SK-N-SH (cell line): ENCODE data around the gene EBNA1BP2. TPM values are rescaled to one million over a fixed set of nuclear protein-coding genes. Genes with fewer than 3 reads are reported as not detected.
A peak's percentile ranks its signal among the peaks of the same experiment; 100 is the strongest.

ENCODE experiments used
- CTCF ChIA-PET: fragments of 300-600, 350-600 bp; formaldehyde crosslinking; extraction: SDS; loops from one replicate; lab custom pipeline; 2021; lab: Yijun Ruan, JAX
- POLR2A ChIA-PET: fragments of 350-600 bp; sonication (Branson Sonifier 250); formaldehyde crosslinking; extraction: SDS; loops from one replicate; lab custom pipeline; 2020; ENCODE audit warnings: antibody characterized with exemption, inconsistent platforms; lab: Yijun Ruan, JAX
- DNase-seq: peaks from one replicate; pipeline ENCODE4 v3.0.0; 2012
- H2AFZ ChIP-seq: fragments of 200-600 bp; sonication (generic); 2 replicates; pipeline ENCODE4 v1.8.1; 2016; ENCODE audit warnings: antibody characterized with exemption, mild to moderate bottlenecking, low read depth
- H3F3A ChIP-seq: fragments of 200-600 bp; sonication (generic); replicated peaks from 2 replicates; pipeline ENCODE3; 2016; ENCODE audit warnings: antibody characterized with exemption, mild to moderate bottlenecking; ENCODE audit not compliant: insufficient read depth
- H3K27ac ChIP-seq, 2 experiments: fragments of 200-500 bp in 1 of 2; fragments of 200-600 bp in 1 of 2; sonication (Bioruptor generic) in 1 of 2; sonication (generic), shearing (Covaris generic) in 1 of 2; 2 replicates each; pipeline versions ENCODE4 v1.5.1 to v1.6.1; 2014 to 2016; ENCODE audit warnings: low read depth in 2 of 2, inconsistent platforms in 1 of 2, low read length in 1 of 2, mild to moderate bottlenecking in 1 of 2, mixed read lengths in 1 of 2
- H3K27me3 ChIP-seq: fragments of 200-600 bp; sonication (generic), shearing (Covaris generic); 2 replicates; pipeline ENCODE4 v1.6.1; 2016; ENCODE audit warnings: mixed run types; ENCODE audit not compliant: insufficient read depth
- H3K36me3 ChIP-seq, 2 experiments: fragments of 200-500 bp in 1 of 2; fragments of 200-600 bp in 1 of 2; sonication (Bioruptor generic) in 1 of 2; sonication (generic) in 1 of 2; replicated peaks in 1 of 2; 2 replicates each; pipeline versions ENCODE3 to v1.5.1; 2014 to 2016; ENCODE audit warnings: low read length in 1 of 2, mild to moderate bottlenecking in 1 of 2; ENCODE audit not compliant: insufficient read depth in 2 of 2, control insufficient read depth in 1 of 2
- H3K4me1 ChIP-seq, 2 experiments: fragments of 200-500 bp in 1 of 2; fragments of 200-600 bp in 1 of 2; sonication (Bioruptor generic) in 1 of 2; sonication (generic), shearing (Covaris generic) in 1 of 2; 2 replicates each; pipeline versions ENCODE4 v1.5.1 to v1.6.1; 2014 to 2016; ENCODE audit warnings: low read depth in 1 of 2, low read length in 1 of 2, mixed run types in 1 of 2; ENCODE audit not compliant: insufficient read depth in 2 of 2, control insufficient read depth in 1 of 2
- H3K4me2 ChIP-seq: fragments of 200-600 bp; sonication (generic), shearing (Covaris generic); 2 replicates; pipeline ENCODE4 v1.6.1; 2017; ENCODE audit warnings: mixed run types
- H3K4me3 ChIP-seq, 2 experiments: fragments of 200-500 bp in 1 of 2; fragments of 200-600 bp in 1 of 2; sonication (Bioruptor generic) in 1 of 2; sonication (generic), shearing (Covaris generic) in 1 of 2; 2 replicates each; pipeline versions ENCODE4 v1.5.1 to v1.8.1; 2014 to 2016; ENCODE audit warnings: low read depth in 2 of 2, inconsistent platforms in 1 of 2, low read length in 1 of 2, mild to moderate bottlenecking in 1 of 2, mixed read lengths in 1 of 2, moderate library complexity in 1 of 2
- H3K79me2 ChIP-seq: fragments of 200-600 bp; sonication (generic); 2 replicates; pipeline ENCODE4 v1.8.1; 2017; ENCODE audit warnings: mild to moderate bottlenecking; ENCODE audit not compliant: insufficient read depth
- H3K9ac ChIP-seq: fragments of 200-600 bp; sonication (generic); 2 replicates; pipeline ENCODE4 v1.6.1; 2017; ENCODE audit warnings: mixed run types
- H3K9me2 ChIP-seq: fragments of 200-600 bp; sonication (generic); 2 replicates; pipeline ENCODE4 v1.6.1; 2017; ENCODE audit warnings: mixed run types
- H3K9me3 ChIP-seq: fragments of 200-600 bp; sonication (generic); 2 replicates; pipeline ENCODE4 v1.6.1; 2017; ENCODE audit warnings: mixed run types, mild to moderate bottlenecking, moderate library complexity
- H4K20me1 ChIP-seq: fragments of 200-600 bp; sonication (generic); 2 replicates; pipeline ENCODE4 v1.6.1; 2017; ENCODE audit warnings: mild to moderate bottlenecking, mixed run types; ENCODE audit not compliant: insufficient read depth
- CTCF ChIP-seq: fragments of 200-600 bp; sonication (generic); IDR thresholded peaks from 2 replicates; pipeline ENCODE4 v1.6.1; 2017; ENCODE audit warnings: antibody characterized with exemption, mild to moderate bottlenecking, moderate library complexity
- ELF1 ChIP-seq: IDR thresholded peaks from 2 replicates; pipeline ENCODE4 v1.4.0; 2012
- EZH2phosphoT487 ChIP-seq: fragments of 200-600 bp; sonication (generic); IDR thresholded peaks from 2 replicates; pipeline ENCODE4 v1.6.1; 2017; ENCODE audit warnings: low read depth, mixed run types, mild to moderate bottlenecking, antibody characterized with exemption, moderate library complexity, borderline replicate concordance
- FOXJ3 ChIP-seq: sonication (generic); formaldehyde crosslinking; IDR thresholded peaks from 2 replicates; pipeline ENCODE4 v1.5.1; 2020; ENCODE audit warnings: mild to moderate bottlenecking, missing genetic modification reagents
- FOXM1 ChIP-seq: IDR thresholded peaks from 2 replicates; pipeline ENCODE4 v1.4.0; 2012; ENCODE audit warnings: low read depth, mild to moderate bottlenecking
- NRF1 ChIP-seq: IDR thresholded peaks from 2 replicates; pipeline ENCODE4 v1.6.1; 2012; ENCODE audit warnings: low read depth, mild to moderate bottlenecking, low read length
- RCOR1 ChIP-seq: fragments of 150-350 bp; IDR thresholded peaks from 2 replicates; pipeline ENCODE4 v1.6.1; 2017; ENCODE audit warnings: antibody characterized with exemption, low read length
- REST ChIP-seq: IDR thresholded peaks from 2 replicates; pipeline ENCODE4 v1.6.1; 2012; ENCODE audit warnings: mild to moderate bottlenecking, low read depth, low read length, moderate library complexity
- RXRA ChIP-seq: IDR thresholded peaks from 2 replicates; pipeline ENCODE4 v1.4.0; 2012; ENCODE audit warnings: low read depth, mild to moderate bottlenecking, borderline replicate concordance
- SIN3A ChIP-seq: IDR thresholded peaks from 2 replicates; pipeline ENCODE4 v1.6.1; 2012; ENCODE audit warnings: low read depth, mild to moderate bottlenecking, low read length, moderate library complexity, borderline replicate concordance
- USF1 ChIP-seq: IDR thresholded peaks from 2 replicates; pipeline ENCODE4 v1.4.0; 2012; ENCODE audit warnings: low read depth, borderline replicate concordance
- USF2 ChIP-seq: fragments of 150-350 bp; IDR thresholded peaks from 2 replicates; pipeline ENCODE4 v1.6.1; 2017; ENCODE audit warnings: antibody characterized with exemption, low read length, low read depth, borderline replicate concordance
- WGBS: methylation state at CpG from one replicate; pipeline ENCODE4 v1.1.6; 2017; ENCODE audit warnings: low lambda C conversion rate; 5-methylcytosine and 5-hydroxymethylcytosine counted together
- polyA plus RNA-seq, 3 experiments: library from polyadenylated mRNA; depleted of rRNA; stranded (reverse); fragments of >200 nt; gene quantifications; 2 replicates each; pipeline ENCODE4 v1.2.3, GENCODE V29; 2012

EBNA1BP2 gene
- polyA plus RNA-seq, 1 of the 3 experiments (the other 2 are of a cell fraction): 146 TPM

GRCh38 chr1:43152866-43153265 lies 19.2 kb downstream of the EBNA1BP2 start:
- H3K4me1 ChIP-seq: peaks cover 3% of the 10 kb centered on the region in 2 experiments; a peak in 1 of 4 replicates
- TF ChIP-seq RXRA (no peak), REST (no peak), RCOR1 (no peak), ELF1 (no peak), CTCF (no peak), USF2 (no peak), FOXM1 (no peak), EZH2phosphoT487 (no peak), NRF1 (no peak), SIN3A (no peak), USF1 (no peak), FOXJ3 (no peak)
- 0 out of 2 replicates have a peak overlapping the region, but pooled peaks have one; percentile 60 for H2AFZ ChIP-seq
- H3K36me3 ChIP-seq: no peaks in the 10 kb centered on the region
- H3K9ac ChIP-seq: no peak overlapping the region
- ChIA-PET POLR2A (no interaction called here), CTCF (no interaction called here)
- 71% methylated on average over 4 of the region's 4 CpGs for WGBS
- no peaks in the 10 kb centered on the region for H3K79me2 ChIP-seq
- H3F3A ChIP-seq: no peaks in the 10 kb centered on the region
- H3K9me2 ChIP-seq: no peaks in the 10 kb centered on the region
- H3K9me3 ChIP-seq: no peaks in the 10 kb centered on the region
- H4K20me1 ChIP-seq: no peaks in the 10 kb centered on the region
- H3K4me2 ChIP-seq: no peak overlapping the region
- DNase-seq: no peak
- H3K27me3 ChIP-seq: no peaks in the 10 kb centered on the region
- no peak overlapping the region for H3K27ac ChIP-seq
- H3K4me3 ChIP-seq: no peak overlapping the region
